Measurements from ENCODE around the gene CEP72.

CEP72 gene

DNA sequence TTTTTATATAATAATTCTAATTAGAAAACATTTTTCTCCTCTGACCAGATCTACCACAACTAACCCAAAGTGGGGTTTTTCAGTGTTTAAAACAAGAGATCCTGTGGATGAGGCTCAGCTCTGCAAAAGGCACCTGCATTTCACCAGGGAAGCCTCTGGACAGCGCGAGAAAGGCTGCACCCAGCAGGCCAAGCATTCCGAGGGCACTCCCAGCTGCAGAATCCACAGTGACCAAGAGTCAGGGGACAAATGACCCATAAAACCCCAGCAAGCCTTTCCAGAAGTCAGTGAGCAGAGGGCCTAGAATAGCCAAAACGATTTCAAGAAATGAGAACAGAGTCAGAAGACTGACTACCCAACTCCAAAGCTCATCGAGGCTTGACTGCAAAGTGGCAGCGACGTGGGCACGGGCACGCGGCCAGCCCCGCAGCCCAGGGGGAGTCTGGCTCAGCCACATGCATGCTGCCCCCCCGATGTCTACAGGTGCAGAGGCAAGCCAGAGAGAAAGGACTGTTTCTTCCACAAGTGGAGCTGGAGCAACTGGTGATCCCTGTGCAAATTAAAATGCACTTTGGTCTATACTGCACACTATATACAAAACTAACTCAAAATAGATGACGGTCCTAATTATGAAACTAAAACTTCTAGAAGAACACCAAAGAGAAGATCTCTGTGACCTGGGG is 54.8 kb downstream of the CEP72 start:
- no peak overlapping the region for H3K9ac ChIP-seq
- no peaks in the 10 kb centered on the region for H3K9me3 ChIP-seq (replicated peaks in 1 of 11)
- no peak overlapping the region for H3K4me2 ChIP-seq
- H3K27me3 ChIP-seq = peaks cover 0 to 4% (median 0%) of the 10 kb centered on the region in 11 experiments; a peak in 4 of 22 replicates
- no peak for TF ChIP-seq Cebpa-rat (IDR thresholded peaks at IDR 0.05)
- H3K36me3 ChIP-seq = peaks cover 0 to 65% (median 59%) of the 10 kb centered on the region in 11 experiments; a peak in 20 of 22 replicates
- H4K20me1 ChIP-seq = peaks cover 0 to 76% (median 30%) of the 10 kb centered on the region in 11 experiments; a peak in 16 of 22 replicates
- no peak overlapping the region for H3K27ac ChIP-seq
- peaks cover 0 to 13% (median 3%) of the 10 kb centered on the region in 10 experiments; a peak in 11 of 20 replicates for H3K4me1 ChIP-seq
- H3K4me3 ChIP-seq = no peak overlapping the region

DNA sequence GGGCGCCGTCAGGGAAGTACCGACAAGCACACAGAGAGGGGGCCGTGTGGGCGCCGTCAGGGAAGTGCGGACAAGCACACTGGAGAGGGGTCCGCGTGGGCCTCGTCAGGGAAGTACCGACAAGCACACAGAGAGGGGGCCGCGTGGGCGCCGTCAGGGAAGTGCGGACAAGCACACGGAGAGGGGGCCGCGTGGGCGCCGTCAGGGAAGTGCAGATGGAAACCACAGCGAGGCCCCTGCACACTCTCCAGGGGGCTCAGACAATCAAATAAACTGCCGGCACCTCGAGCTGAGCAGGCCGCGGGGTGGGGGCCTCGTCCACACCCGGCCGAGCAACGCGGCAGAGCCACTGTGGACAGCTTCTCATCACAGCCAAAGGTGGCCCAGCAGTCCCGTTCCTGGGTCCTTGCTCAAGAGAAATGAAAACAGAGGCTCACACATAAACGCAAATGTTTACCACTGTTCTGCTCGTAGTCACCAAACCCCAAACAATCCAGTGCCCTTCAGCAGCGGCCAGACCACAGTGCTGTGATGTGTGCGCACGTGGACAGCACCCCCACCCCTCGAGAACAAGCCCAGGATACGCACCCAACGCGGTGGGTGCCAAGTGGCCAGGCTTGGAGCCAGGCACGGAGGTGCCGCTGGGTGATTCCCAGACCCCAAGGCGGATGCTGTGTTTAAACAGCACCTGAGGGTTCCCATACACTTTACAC is 56.3 kb downstream of the CEP72 start:
- Histone ChIP-seq H3K27me3 (peaks cover 0 to 18% (median 3%) of the 10 kb centered on the region in 11 experiments; a peak in 11 of 22 replicates), H3K4me2 (no peak overlapping the region), H3K9ac (no peak overlapping the region), H4K20me1 (peaks cover 0 to 86% (median 45%) of the 10 kb centered on the region in 11 experiments; a peak in 16 of 22 replicates), H3K36me3 (peaks cover 0 to 50% (median 46%) of the 10 kb centered on the region in 11 experiments; a peak in 20 of 22 replicates), H3K9me3 (replicated peaks in 1 of 11) (no peaks in the 10 kb centered on the region), H3K4me3 (no peak overlapping the region), H3K27ac (no peak overlapping the region), H3K4me1 (peaks cover 0 to 28% (median 18%) of the 10 kb centered on the region in 10 experiments; a peak in 16 of 20 replicates)
- TF ChIP-seq Cebpa-rat (IDR thresholded peaks at IDR 0.05) = no peak

DNA sequence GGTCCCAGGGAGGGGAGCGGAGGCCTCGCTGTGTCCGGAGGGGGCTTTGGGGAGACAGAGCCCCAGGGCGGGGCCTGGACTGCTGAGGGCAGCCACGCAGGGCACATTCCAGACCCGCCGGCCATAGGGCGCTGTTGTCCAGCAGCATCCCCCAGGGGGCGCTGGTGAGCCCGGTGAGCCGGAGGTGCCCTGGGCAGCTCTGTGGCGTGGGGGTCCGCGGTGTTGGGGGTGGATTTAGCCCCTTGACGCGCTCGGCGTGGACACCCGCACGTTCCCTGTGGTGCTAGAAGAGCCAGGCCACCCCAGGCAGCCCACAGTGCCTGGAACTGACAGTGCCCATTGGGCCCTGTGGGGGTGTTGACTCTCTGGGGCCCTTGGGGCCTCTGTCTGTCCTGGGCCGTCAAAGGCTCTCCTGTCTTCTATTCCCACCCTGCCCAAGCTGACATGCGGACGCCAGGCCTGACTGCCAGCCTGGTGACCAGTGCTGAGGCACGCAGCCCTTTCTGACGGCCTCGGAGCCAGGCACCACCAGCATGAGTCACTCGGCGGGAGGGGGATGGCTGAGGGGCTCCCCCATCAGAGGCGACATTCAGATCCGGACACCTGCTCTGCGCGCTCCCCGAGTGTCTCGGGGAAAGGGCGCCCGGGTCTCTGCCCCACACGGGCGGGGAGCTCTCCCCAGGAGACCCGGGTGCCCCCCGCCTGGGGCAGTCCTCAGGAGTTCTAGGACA is 57.1 kb downstream of the CEP72 start:
- Histone ChIP-seq H3K9ac (peak overlapping the region in 1 of 11 experiments; percentile 37; a peak in 1 of 22 replicates), H3K27ac (no peak overlapping the region)

DNA sequence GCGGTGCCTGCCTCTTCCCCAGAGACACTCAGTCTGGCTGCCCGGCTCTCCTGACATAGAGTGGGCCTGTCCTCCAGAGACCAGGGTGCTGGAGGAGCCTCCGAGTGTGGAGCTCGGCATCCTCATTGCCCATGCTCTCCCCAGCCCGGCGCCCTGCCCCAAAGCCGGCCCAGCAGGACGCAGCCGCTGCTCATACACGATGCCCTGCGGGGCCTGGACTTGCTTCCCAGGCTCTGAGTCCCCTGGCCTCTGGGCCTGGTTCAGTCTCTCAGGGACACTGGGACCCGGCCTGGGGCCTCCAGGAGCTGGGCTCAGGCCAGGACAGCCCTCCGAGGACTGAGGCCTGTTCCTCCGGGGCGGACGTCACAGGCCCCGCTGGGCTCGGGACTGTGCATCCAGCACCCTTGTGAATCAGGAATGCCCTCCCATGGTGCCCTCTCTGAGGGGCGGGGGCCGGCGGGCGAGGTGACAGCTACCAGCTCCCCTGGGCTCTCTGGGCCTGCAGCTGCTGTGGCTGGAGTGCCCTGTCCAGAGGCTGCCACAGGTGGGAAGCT is 57.8 kb downstream of the CEP72 start:
- Histone ChIP-seq H3K9me3 (replicated peaks in 1 of 11) (no peaks in the 10 kb centered on the region), H3K9ac (peak overlapping the region in 1 of 11 experiments; percentile 37; a peak in 1 of 22 replicates), H3K4me3 (no peak overlapping the region), H3K4me2 (no peak overlapping the region), H3K4me1 (peaks cover 0 to 30% (median 20%) of the 10 kb centered on the region in 10 experiments; a peak in 16 of 20 replicates), H3K27ac (no peak overlapping the region), H3K36me3 (peaks cover 0 to 36% (median 31%) of the 10 kb centered on the region in 11 experiments; a peak in 18 of 22 replicates), H3K27me3 (peaks cover 0 to 32% (median 7%) of the 10 kb centered on the region in 11 experiments; a peak in 11 of 22 replicates), H4K20me1 (peaks cover 0 to 86% (median 58%) of the 10 kb centered on the region in 11 experiments; a peak in 16 of 22 replicates)
- no peak for TF ChIP-seq Cebpa-rat (IDR thresholded peaks at IDR 0.05)

More for the DNA sequence above, 57.1 kb downstream of the CEP72 start:
- Histone ChIP-seq H3K4me2 (no peak overlapping the region), H3K36me3 (peaks cover 0 to 42% (median 37%) of the 10 kb centered on the region in 11 experiments; a peak in 19 of 22 replicates), H3K4me1 (peaks cover 0 to 30% (median 20%) of the 10 kb centered on the region in 10 experiments; a peak in 16 of 20 replicates), H3K27me3 (peaks cover 0 to 27% (median 7%) of the 10 kb centered on the region in 11 experiments; a peak in 11 of 22 replicates), H3K9me3 (replicated peaks in 1 of 11) (no peaks in the 10 kb centered on the region), H3K4me3 (no peak overlapping the region), H4K20me1 (peaks cover 0 to 86% (median 54%) of the 10 kb centered on the region in 11 experiments; a peak in 16 of 22 replicates)
- no peak for TF ChIP-seq Cebpa-rat (IDR thresholded peaks at IDR 0.05)

DNA sequence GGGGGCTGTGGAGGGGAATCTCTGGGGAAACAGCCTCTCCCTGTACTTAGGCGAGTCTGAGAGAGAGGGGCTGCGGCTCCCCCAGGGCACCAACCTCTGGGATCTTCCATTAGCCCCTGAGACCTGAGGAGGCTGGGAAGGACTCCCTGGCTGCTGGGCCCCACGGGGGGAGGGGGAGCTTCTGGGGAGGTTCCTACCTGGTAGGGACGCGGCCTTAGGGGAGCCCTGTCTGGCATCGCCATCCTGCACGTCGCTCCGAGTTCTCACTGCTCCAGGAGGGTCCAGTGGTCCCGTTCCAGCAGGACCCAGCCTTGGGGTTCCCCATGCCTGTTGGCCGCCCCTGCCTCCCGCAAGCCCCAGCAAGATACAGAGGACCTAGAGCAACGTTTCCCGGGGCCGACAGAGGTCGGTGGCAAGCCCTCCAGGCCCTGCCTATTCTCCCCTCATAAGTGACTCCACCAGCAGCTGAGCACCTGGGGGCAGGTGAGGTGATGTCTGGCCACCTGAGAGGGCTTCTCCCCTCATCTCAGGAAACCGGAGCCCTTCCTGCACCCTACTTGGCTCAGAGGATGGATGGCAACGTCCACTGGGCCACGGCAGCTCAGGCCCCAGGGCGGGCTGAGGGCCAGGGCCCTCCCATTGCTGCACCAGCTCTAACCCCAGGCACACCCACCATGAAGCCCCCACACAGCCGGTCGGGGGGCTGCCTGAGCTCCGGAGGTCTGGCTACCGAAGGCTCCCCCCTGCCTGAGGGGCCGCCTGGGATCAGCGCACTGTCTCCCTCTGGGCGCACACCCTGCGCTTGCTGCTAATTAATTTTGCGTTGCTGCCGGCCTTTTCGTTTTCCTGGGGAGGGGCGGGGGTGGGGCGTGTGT is 58.5 kb downstream of the CEP72 start:
- Histone ChIP-seq H3K4me1 (peaks cover 0 to 34% (median 25%) of the 10 kb centered on the region in 10 experiments; a peak in 18 of 20 replicates), H3K9me3 (replicated peaks in 1 of 11) (no peaks in the 10 kb centered on the region), H3K27ac (no peak overlapping the region), H3K4me2 (no peak overlapping the region), H3K27me3 (peaks cover 0 to 35% (median 7%) of the 10 kb centered on the region in 11 experiments; a peak in 11 of 22 replicates), H4K20me1 (peaks cover 0 to 89% (median 64%) of the 10 kb centered on the region in 11 experiments; a peak in 16 of 22 replicates), H3K9ac (no peak overlapping the region), H3K36me3 (peaks cover 0 to 31% (median 27%) of the 10 kb centered on the region in 11 experiments; a peak in 17 of 22 replicates), H3K4me3 (no peak overlapping the region)
- TF ChIP-seq Cebpa-rat (IDR thresholded peaks at IDR 0.05) = no peak

DNA sequence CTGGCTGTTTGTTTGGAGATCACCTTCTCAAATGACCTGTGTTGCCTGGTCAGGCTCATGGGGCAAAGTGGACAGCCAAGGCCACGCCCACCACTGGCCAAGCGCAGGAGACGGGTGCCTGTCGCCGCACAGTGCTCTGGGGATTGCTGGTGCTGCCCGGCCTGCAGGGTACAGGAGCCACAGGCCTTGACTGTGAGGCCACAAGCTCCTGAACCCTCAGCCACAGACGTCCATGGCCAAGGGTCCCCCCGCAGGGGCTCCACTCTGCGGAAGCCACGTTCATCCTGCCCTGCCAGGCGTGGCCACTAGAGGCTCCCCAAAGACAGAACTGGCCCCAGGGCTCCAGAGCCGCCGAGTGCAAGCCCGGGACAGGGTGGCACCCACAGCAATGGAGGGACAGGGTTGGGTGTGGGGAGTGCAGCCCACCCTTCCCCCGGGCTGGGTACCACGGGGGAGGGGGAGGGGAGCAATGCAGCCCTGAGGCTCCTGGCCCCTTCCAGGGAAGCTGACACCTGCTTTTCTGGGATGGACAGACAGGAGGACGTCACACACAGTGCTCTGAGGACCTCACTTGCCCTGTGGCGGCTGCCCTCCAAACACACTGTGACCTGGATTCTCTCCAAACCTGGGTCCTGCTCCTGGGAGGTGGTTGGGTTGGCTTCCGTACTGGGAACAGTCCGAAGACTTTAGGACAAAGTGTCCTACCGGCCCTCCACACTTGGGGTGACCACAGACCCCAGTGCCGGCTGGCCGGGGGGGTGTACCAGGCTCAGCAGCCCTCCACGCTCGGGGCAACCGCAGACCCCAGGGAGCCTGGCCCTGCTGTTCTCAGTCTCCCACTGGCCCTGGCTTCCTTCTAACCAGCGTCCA is 59.6 kb downstream of the CEP72 start:
- H3K36me3 ChIP-seq = peaks cover 0 to 23% (median 19%) of the 10 kb centered on the region in 11 experiments; a peak in 15 of 22 replicates
- H3K4me2 ChIP-seq = peak overlapping the region in 10 of 11 experiments; percentile 24 to 63 (median 42); a peak in 14 of 22 replicates
- H3K4me3 ChIP-seq = no peak overlapping the region
- no peaks in the 10 kb centered on the region for H3K9me3 ChIP-seq (replicated peaks in 1 of 11)
- peaks cover 0 to 88% (median 70%) of the 10 kb centered on the region in 11 experiments; a peak in 16 of 22 replicates for H4K20me1 ChIP-seq
- peaks cover 0 to 41% (median 34%) of the 10 kb centered on the region in 10 experiments; a peak in 18 of 20 replicates for H3K4me1 ChIP-seq
- peak overlapping the region in 4 of 11 experiments; percentile 10 to 67 (median 40); a peak in 3 of 22 replicates for H3K27ac ChIP-seq
- no peak for TF ChIP-seq Cebpa-rat (IDR thresholded peaks at IDR 0.05)
- H3K9ac ChIP-seq = peak overlapping the region in 1 of 11 experiments; percentile 39; a peak in 2 of 22 replicates
- H3K27me3 ChIP-seq = peaks cover 0 to 46% (median 7%) of the 10 kb centered on the region in 11 experiments; a peak in 12 of 22 replicates

Measured in BLaER1 treated with 17β-estradiol and CSF1 and Interleukin-3, amounts not matched to agents 10 nM and 100 nM (cell line).